Keratinocyte (primary cell): ENCODE measurements around the gene CNGA4. TPM values are rescaled to one million over a fixed set of nuclear protein-coding genes. Genes with fewer than 3 reads are reported as not detected.

Experiments
- DNase-seq: peaks from one replicate; pipeline ENCODE4 v3.0.0-alpha.2; 2011; ENCODE audit warnings: low read depth, missing footprints, low spot score
- FAIRE-seq: peaks from 2 replicates; lab custom pipeline; 2011; peaks lifted over from hg19 to GRCh38; lab: Jason Lieb, UNC
- H2AFZ ChIP-seq: 2 replicates; pipeline ENCODE4 v1.6.0; 2012; ENCODE audit warnings: low read length, control low read depth, inconsistent platforms; ENCODE audit not compliant: control insufficient read depth
- H3K27ac ChIP-seq: 2 replicates; pipeline ENCODE4 v1.5.1; 2011; ENCODE audit warnings: low read length; ENCODE audit not compliant: control insufficient read depth, insufficient read depth
- H3K27me3 ChIP-seq: 3 replicates; pipeline ENCODE4 v1.6.0; 2011; ENCODE audit warnings: low read length; ENCODE audit not compliant: control insufficient read depth, insufficient read depth; ENCODE audit errors: extremely low read depth
- H3K36me3 ChIP-seq, 2 experiments: 2 replicates in 1 of 2; 3 replicates in 1 of 2; pipeline ENCODE4 v1.5.1; 2011; ENCODE audit warnings: low read length in 2 of 2, mild to moderate bottlenecking in 1 of 2; ENCODE audit not compliant: control insufficient read depth in 2 of 2, insufficient read depth in 2 of 2; ENCODE audit errors: extremely low read depth in 1 of 2
- H3K4me1 ChIP-seq: 3 replicates; pipeline ENCODE4 v1.5.1; 2011; ENCODE audit warnings: low read length; ENCODE audit not compliant: control insufficient read depth, insufficient read depth; ENCODE audit errors: extremely low read depth
- H3K4me2 ChIP-seq: 3 replicates; pipeline ENCODE4 v1.6.0; 2011; ENCODE audit warnings: low read depth, low read length; ENCODE audit not compliant: control insufficient read depth, insufficient read depth; ENCODE audit errors: extremely low read depth
- H3K4me3 ChIP-seq, 3 experiments: fragments of 200-600 bp in 1 of 3; sonication (generic) in 1 of 3; 2 replicates in 2 of 3; 3 replicates in 1 of 3; pipeline ENCODE4 v1.5.1; 2011 to 2016; ENCODE audit warnings: low read length in 3 of 3, mild to moderate bottlenecking in 3 of 3, control low read depth in 2 of 3, inconsistent platforms in 1 of 3, low read depth in 1 of 3, mixed read lengths in 1 of 3, mixed run types in 1 of 3, moderate library complexity in 1 of 3; ENCODE audit not compliant: control insufficient read depth in 2 of 3, insufficient read depth in 2 of 3; ENCODE audit errors: extremely low read depth in 1 of 3
- H3K79me2 ChIP-seq: 2 replicates; pipeline ENCODE4 v1.6.0; 2012; ENCODE audit warnings: low read length; ENCODE audit not compliant: control insufficient read depth, insufficient read depth
- H3K9ac ChIP-seq: 3 replicates; pipeline ENCODE4 v1.6.0; 2011; ENCODE audit warnings: low read length; ENCODE audit not compliant: control insufficient read depth, insufficient read depth; ENCODE audit errors: extremely low read depth
- H3K9me1 ChIP-seq: 3 replicates; pipeline ENCODE4 v1.6.0; 2011; ENCODE audit warnings: low read length; ENCODE audit not compliant: control insufficient read depth, insufficient read depth; ENCODE audit errors: extremely low read depth
- H3K9me3 ChIP-seq: 2 replicates; pipeline ENCODE4 v1.5.1; 2012; ENCODE audit warnings: low read depth, low read length; ENCODE audit not compliant: control insufficient read depth
- H4K20me1 ChIP-seq: 3 replicates; pipeline ENCODE4 v1.6.0; 2011; ENCODE audit warnings: low read length; ENCODE audit not compliant: control insufficient read depth, insufficient read depth; ENCODE audit errors: extremely low read depth
- CTCF ChIP-seq, 3 experiments: IDR thresholded peaks in 1 of 3; conservative IDR thresholded peaks in 1 of 3; optimal IDR thresholded peaks in 1 of 3; 2 replicates in 2 of 3; 3 replicates in 1 of 3; pipeline versions ENCODE3 to v1.5.1; 2011; ENCODE audit warnings: low read length in 3 of 3, mild to moderate bottlenecking in 3 of 3, moderate library complexity in 2 of 3, control low read depth in 1 of 3, inconsistent platforms in 1 of 3; ENCODE audit not compliant: insufficient read depth in 2 of 3; ENCODE audit errors: extremely low read depth in 1 of 3
- EZH2 ChIP-seq: IDR thresholded peaks from one replicate; pipeline ENCODE4 v1.6.1; 2012; ENCODE audit warnings: inconsistent platforms, mild to moderate bottlenecking, low read length, moderate library complexity
- dilution Hi-C: fragments of 300-500 bp; cut with MboI; formaldehyde crosslinking; loops from one replicate; pipeline ENCODE4 v1.7.0; 2020; ENCODE audit warnings: low sequenced_read_pairs; ENCODE audit not compliant: extremely low pct_ligation_motif_present
- polyA plus RNA-seq, 5 experiments: library from polyadenylated mRNA; depleted of rRNA in 3 of 5; stranded (reverse) in 3 of 5; stranded (forward) in 1 of 5; unstranded in 1 of 5; fragments of >200 nt; gene quantifications; 1 replicate in 1 of 5; 2 replicates in 3 of 5; 3 replicates in 1 of 5; pipeline versions ENCODE4 v1.2.1 to v1.2.3, GENCODE V29; 2011 to 2012; ENCODE audit warnings: missing spikeins in 2 of 5, low read depth in 1 of 5, low replicate concordance in 1 of 5

CNGA4 gene
- polyA plus RNA-seq, 1 donor (not counting 4 experiments of a cell fraction or from before 2014, with no cell fraction given): 0.09 TPM

GRCh38 chr11:6225024-6225423, 13.9 kb upstream of the CNGA4 start:
- Histone ChIP-seq H4K20me1 (peaks cover 2% of the 10 kb centered on the region), H3K36me3 (peaks cover 4 to 22% of the 10 kb centered on the region in 2 experiments), H3K27me3 (no peaks in the 10 kb centered on the region), H3K4me3 (no peak overlapping the region), H3K9me1 (no peaks in the 10 kb centered on the region), H3K4me1 (peaks cover 8% of the 10 kb centered on the region), H3K79me2 (peaks cover 33% of the 10 kb centered on the region), H3K9ac (no peak overlapping the region), H3K27ac (no peak overlapping the region), H2AFZ (no peak overlapping the region), H3K4me2 (no peak overlapping the region), H3K9me3 (no peaks in the 10 kb centered on the region)
- no peak for FAIRE-seq
- TF ChIP-seq CTCF (optimal IDR thresholded peaks at IDR 0.05 in 1 of 3, IDR thresholded peaks at IDR 0.05 in 1 of 3, conservative IDR thresholded peaks at IDR 0.05 in 1 of 3; ENCODE audit: extremely low read depth in 1 of 3, insufficient read depth in 2 of 3, low read length in 3 of 3): no peak
- no peak for TF ChIP-seq EZH2
- dilution Hi-C loops: no loop called here
- no peak for DNase-seq

GRCh38 chr11:6225896-6226295, 13.0 kb upstream of the CNGA4 start:
- H3K4me3 ChIP-seq: no peak overlapping the region
- peaks cover 2% of the 10 kb centered on the region for H4K20me1 ChIP-seq
- no peak overlapping the region for H3K9ac ChIP-seq
- no peak overlapping the region for H3K4me2 ChIP-seq
- no peaks in the 10 kb centered on the region for H3K27me3 ChIP-seq
- peaks cover 6% of the 10 kb centered on the region for H3K4me1 ChIP-seq
- H3K9me1 ChIP-seq: no peaks in the 10 kb centered on the region
- H3K79me2 ChIP-seq: peaks cover 42% of the 10 kb centered on the region
- FAIRE-seq: no peak
- DNase-seq: no peak
- H3K27ac ChIP-seq: no peak overlapping the region
- dilution Hi-C loops: no loop called here
- peaks cover 0 to 21% of the 10 kb centered on the region in 2 experiments for H3K36me3 ChIP-seq
- no peak for TF ChIP-seq CTCF (optimal IDR thresholded peaks at IDR 0.05 in 1 of 3, IDR thresholded peaks at IDR 0.05 in 1 of 3, conservative IDR thresholded peaks at IDR 0.05 in 1 of 3; ENCODE audit: extremely low read depth in 1 of 3, insufficient read depth in 2 of 3, low read length in 3 of 3)
- TF ChIP-seq EZH2: no peak
- H2AFZ ChIP-seq: no peak overlapping the region
- no peaks in the 10 kb centered on the region for H3K9me3 ChIP-seq
